Measurements from ENCODE around the gene EEA1. TPM values are rescaled to one million over a fixed set of nuclear protein-coding genes. Genes with fewer than 3 reads are reported as not detected.

Gene EEA1
- total and polyA plus RNA-seq, 10 of the 15 experiments (the other 5 are each of a cell fraction or from before 2014, with no cell fraction given) = 5.5 to 40.3 (median 13.5) TPM

DNA sequence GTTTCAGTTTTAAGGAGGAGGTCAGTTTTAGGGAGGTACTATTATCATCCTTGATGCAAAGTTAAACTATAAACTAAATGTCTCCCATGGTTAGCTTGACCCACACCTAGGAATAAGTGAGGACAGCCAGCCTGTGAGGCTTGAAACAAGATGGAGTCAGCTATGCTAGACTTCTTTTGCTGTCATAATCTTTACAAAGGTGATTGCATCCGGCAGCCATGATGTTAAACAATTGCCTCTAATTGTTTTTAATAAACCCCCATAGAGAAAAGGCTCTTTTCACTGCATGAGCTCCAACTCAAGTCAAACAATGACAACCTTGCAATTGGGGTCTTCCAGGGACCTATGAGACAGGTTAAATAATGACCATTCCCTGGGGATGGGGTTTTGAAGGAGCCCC lies 45.7 kb upstream of the EEA1 start:
- peaks cover 56% of the 10 kb centered on the region for H3K4me1 ChIP-seq (ENCODE audit: control insufficient read depth, insufficient read depth, low read length)
- RAD21 ChIA-PET (ENCODE audit: unreplicated experiment) = interaction anchor here (0.7 to 3.8 kb wide), 5 partner anchors 11 to 389 kb away, joined by 3 to 32 read pairs (median 4); no protein-coding TSS in a partner anchor
- no peak for FAIRE-seq

More for the DNA sequence above, 45.7 kb upstream of the EEA1 start:
- intact Hi-C loops (cut with micrococcal nuclease; ENCODE audit: unreplicated experiment) (loop anchor here (5.0 kb wide), 3 partner anchors 47 to 272 kb away; partner anchors contain the start of genes EEA1 and PLEKHG7), in situ Hi-C loops (cut with MboI) (loop anchor here (25.0 kb wide), 1 partner anchor 1838 kb away; no protein-coding TSS in a partner anchor)
- Histone ChIP-seq H3K9me3 (replicated peaks; ENCODE audit: control insufficient read depth, insufficient read depth, low read length) (peaks cover 10% of the 10 kb centered on the region), H3K27me3 (replicated peaks in 1 of 2; ENCODE audit: control insufficient read depth in 2 of 2, insufficient read depth in 2 of 2, low read length in 1 of 2) (no peaks in the 10 kb centered on the region), H2AFZ (ENCODE audit: control insufficient read depth, low read depth, low read length) (no peak overlapping the region), H3K36me3 (ENCODE audit: control insufficient read depth in 2 of 2, insufficient read depth in 2 of 2, low read length in 1 of 2) (no peaks in the 10 kb centered on the region), H3K9ac (ENCODE audit: control insufficient read depth, insufficient read depth, low read length) (no peak overlapping the region), H3K79me2 (ENCODE audit: control insufficient read depth, insufficient read depth, low read length) (no peaks in the 10 kb centered on the region), H4K20me1 (ENCODE audit: control insufficient read depth, insufficient read depth) (no peaks in the 10 kb centered on the region), H3K4me3 (no peak overlapping the region), H3K4me2 (ENCODE audit: control insufficient read depth, insufficient read depth) (no peak overlapping the region), H3K27ac (ENCODE audit: control insufficient read depth, insufficient read depth) (peak overlapping the region; percentile 57)
- ATAC-seq (no peak), DNase-seq (ENCODE audit: low read depth, low spot score) (no peak)
- ChIA-PET SMC1A (ENCODE audit: uncharacterized antibody, unreplicated experiment) (interaction anchor here (0.7 to 4.0 kb wide), 15 partner anchors 9 to 872 kb away, joined by 3 to 45 read pairs (median 3); partner anchors contain the start of gene EEA1), POLR2A (interaction anchor here (0.6 to 2.0 kb wide), 5 partner anchors 13 to 192 kb away, joined by 3 to 8 read pairs (median 6); partner anchors contain the start of gene EEA1), CTCF (interaction anchor here (0.6 to 6.7 kb wide), 6 partner anchors 9 to 1127 kb away, joined by 3 to 78 read pairs (median 4); no protein-coding TSS in a partner anchor)
- TF ChIP-seq YY1 (IDR thresholded peaks at IDR 0.05; ENCODE audit: low read depth, low read length) = peak; percentile 45; the same call in 1 of the 2 replicates
- TF ChIP-seq, protein P1, sequence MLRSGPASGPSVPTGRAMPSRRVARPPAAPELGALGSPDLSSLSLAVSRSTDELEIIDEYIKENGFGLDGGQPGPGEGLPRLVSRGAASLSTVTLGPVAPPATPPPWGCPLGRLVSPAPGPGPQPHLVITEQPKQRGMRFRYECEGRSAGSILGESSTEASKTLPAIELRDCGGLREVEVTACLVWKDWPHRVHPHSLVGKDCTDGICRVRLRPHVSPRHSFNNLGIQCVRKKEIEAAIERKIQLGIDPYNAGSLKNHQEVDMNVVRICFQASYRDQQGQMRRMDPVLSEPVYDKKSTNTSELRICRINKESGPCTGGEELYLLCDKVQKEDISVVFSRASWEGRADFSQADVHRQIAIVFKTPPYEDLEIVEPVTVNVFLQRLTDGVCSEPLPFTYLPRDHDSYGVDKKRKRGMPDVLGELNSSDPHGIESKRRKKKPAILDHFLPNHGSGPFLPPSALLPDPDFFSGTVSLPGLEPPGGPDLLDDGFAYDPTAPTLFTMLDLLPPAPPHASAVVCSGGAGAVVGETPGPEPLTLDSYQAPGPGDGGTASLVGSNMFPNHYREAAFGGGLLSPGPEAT (IDR thresholded peaks at IDR 0.05; ENCODE audit: low read depth) = no peak
- TF ChIP-seq NFIC (IDR thresholded peaks at IDR 0.05; ENCODE audit: low read depth, low read length) = 0 out of 2 replicates have a peak, but pooled peaks have one; percentile 25
- 91% methylated on average over 1 of the region's 1 CpG for WGBS (ENCODE audit: insufficient coverage, insufficient replicate concordance, low lambda C conversion rate, missing lambda C conversion rate)
- BruUV-seq (replicated peaks) = no TSS peak
